OCI-LY1 (cell line): ENCODE data around the gene NEGR1.

Source experiments
- H2AFZ ChIP-seq: fragments of 200-600 bp; sonication (generic), shearing (Covaris generic); 2 replicates; pipeline ENCODE4 v1.6.0; 2014; ENCODE audit warnings: antibody characterized with exemption, mild to moderate bottlenecking, low read length
- H3F3A ChIP-seq: fragments of 200-600 bp; sonication (generic), shearing (Covaris generic); 2 replicates; pipeline ENCODE4 v1.6.0; 2014; ENCODE audit warnings: mild to moderate bottlenecking, antibody characterized with exemption, low read length, moderate library complexity; ENCODE audit not compliant: insufficient read depth
- H3K27ac ChIP-seq: fragments of 200-600 bp; sonication (generic); 2 replicates; pipeline ENCODE4 v1.5.1; 2014; ENCODE audit warnings: low read length, mixed run types, mild to moderate bottlenecking, low read depth; ENCODE audit not compliant: poor library complexity, severe bottlenecking
- H3K27me3 ChIP-seq: fragments of 200-600 bp; sonication (generic); 2 replicates; pipeline ENCODE4 v1.6.0; 2014; ENCODE audit warnings: antibody characterized with exemption, mild to moderate bottlenecking, low read length, moderate library complexity; ENCODE audit not compliant: insufficient read depth
- H3K36me3 ChIP-seq: fragments of 200-600 bp; sonication (generic); 2 replicates; pipeline ENCODE4 v1.6.1; 2014; ENCODE audit warnings: mild to moderate bottlenecking, antibody characterized with exemption, low read length, moderate library complexity, mixed read lengths; ENCODE audit not compliant: insufficient read depth
- H3K4me1 ChIP-seq: fragments of 200-600 bp; sonication (generic); 2 replicates; pipeline ENCODE4 v1.5.1; 2014; ENCODE audit warnings: mild to moderate bottlenecking, low read length, moderate library complexity; ENCODE audit not compliant: insufficient read depth, severe bottlenecking
- H3K4me2 ChIP-seq: fragments of 200-600 bp; sonication (generic), shearing (Covaris generic); 2 replicates; pipeline ENCODE4 v1.6.1; 2014; ENCODE audit warnings: low read length
- H3K4me3 ChIP-seq: fragments of 200-600 bp; sonication (generic); 2 replicates; pipeline ENCODE4 v1.5.1; 2014; ENCODE audit warnings: low read length, low read depth, mild to moderate bottlenecking, mixed read lengths; ENCODE audit not compliant: poor library complexity, severe bottlenecking
- H3K79me2 ChIP-seq: fragments of 200-600 bp; shearing (Covaris generic); 2 replicates; pipeline ENCODE4 v1.6.1; 2016; ENCODE audit warnings: mixed run types, low read length, mixed read lengths; ENCODE audit not compliant: insufficient read depth
- H3K9ac ChIP-seq: fragments of 200-600 bp; sonication (generic), shearing (Covaris generic); 2 replicates; pipeline ENCODE4 v1.6.1; 2014; ENCODE audit warnings: mild to moderate bottlenecking, low read length, mixed read lengths
- H3K9me2 ChIP-seq: fragments of 200-600 bp; sonication (generic), shearing (Covaris generic); 2 replicates; pipeline ENCODE4 v1.6.1; 2014; ENCODE audit warnings: low read depth, mild to moderate bottlenecking, low read length, mixed read lengths
- H3K9me3 ChIP-seq: fragments of 200-600 bp; shearing (Covaris generic); 2 replicates; pipeline ENCODE4 v1.6.1; 2014; ENCODE audit warnings: low read length, mixed read lengths
- H4K20me1 ChIP-seq: fragments of 200-600 bp; sonication (generic), shearing (Covaris generic); 2 replicates; pipeline ENCODE4 v1.6.0; 2016; ENCODE audit warnings: mild to moderate bottlenecking, low read length; ENCODE audit not compliant: insufficient read depth
- EZH2 ChIP-seq: fragments of 200-600 bp; sonication (generic), shearing (Covaris generic); IDR thresholded peaks from 2 replicates; pipeline ENCODE4 v1.8.0; 2017; ENCODE audit warnings: borderline replicate concordance, mixed run types, mild to moderate bottlenecking, antibody characterized with exemption, low read length, moderate library complexity, mixed read lengths
- TF ChIP-seq, protein P1 (sequence below): fragments of 200-600 bp; sonication (generic), shearing (Covaris generic); IDR thresholded peaks from 2 replicates; pipeline ENCODE4 v1.5.1; 2017; ENCODE audit warnings: mild to moderate bottlenecking, antibody characterized with exemption, low read length, moderate library complexity, mixed read lengths

Gene NEGR1

DNA sequence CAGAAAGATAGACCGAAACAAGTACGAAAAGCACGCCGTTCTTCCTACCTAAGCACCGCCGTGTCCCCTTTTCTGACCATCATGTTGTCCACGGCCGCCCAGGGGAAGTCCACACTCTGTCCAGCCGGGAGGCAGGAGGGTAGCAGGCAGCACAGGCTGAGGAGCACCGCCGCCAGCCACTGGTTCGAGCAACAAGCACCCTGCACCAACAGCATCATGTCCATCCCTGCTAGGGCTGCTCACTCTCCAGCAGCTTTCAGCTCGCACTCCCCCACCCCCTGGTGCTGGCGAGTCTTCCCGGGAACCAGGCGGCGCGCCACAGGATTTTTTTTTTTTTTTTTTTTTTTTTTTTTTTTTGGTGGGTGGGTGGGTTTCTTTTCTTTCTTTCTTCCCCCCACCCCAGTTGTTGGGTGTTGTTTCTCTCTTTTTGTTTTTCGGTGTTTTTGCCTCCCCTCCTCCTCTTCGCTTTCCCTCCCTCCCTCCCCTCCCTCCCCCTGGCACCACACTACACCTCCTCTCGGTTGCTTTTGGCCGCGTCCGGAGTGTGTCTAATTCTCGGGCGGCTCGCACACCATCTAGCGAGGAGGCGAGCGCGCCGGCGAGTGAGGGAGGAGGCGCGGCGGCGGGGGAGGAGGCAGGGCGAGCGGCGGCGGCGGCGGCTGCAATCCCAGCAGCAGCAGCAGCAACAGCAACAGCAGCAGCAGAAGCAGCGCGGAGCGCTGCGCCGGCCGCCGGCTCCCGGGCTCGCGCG is at the start of gene NEGR1:
TSS of gene NEGR1 (minus strand) at position 269 of the 751 bp plus-strand sequence.
- Histone ChIP-seq H3K4me2 (no peak within 1 kb of the TSS), H3F3A (no peaks in the 10 kb centered on the region), H3K27ac (no peak within 1 kb of the TSS), H3K36me3 (no peaks in the 10 kb centered on the region), H3K27me3 (no peaks in the 10 kb centered on the region), H2AFZ (no peak within 1 kb of the TSS), H3K9ac (no peak within 1 kb of the TSS), H3K9me2 (no peaks in the 10 kb centered on the region), H4K20me1 (no peaks in the 10 kb centered on the region), H3K4me1 (no peaks in the 10 kb centered on the region), H3K79me2 (no peaks in the 10 kb centered on the region), H3K9me3 (no peaks in the 10 kb centered on the region), H3K4me3 (no peak within 1 kb of the TSS)
- TF ChIP-seq, protein P1, sequence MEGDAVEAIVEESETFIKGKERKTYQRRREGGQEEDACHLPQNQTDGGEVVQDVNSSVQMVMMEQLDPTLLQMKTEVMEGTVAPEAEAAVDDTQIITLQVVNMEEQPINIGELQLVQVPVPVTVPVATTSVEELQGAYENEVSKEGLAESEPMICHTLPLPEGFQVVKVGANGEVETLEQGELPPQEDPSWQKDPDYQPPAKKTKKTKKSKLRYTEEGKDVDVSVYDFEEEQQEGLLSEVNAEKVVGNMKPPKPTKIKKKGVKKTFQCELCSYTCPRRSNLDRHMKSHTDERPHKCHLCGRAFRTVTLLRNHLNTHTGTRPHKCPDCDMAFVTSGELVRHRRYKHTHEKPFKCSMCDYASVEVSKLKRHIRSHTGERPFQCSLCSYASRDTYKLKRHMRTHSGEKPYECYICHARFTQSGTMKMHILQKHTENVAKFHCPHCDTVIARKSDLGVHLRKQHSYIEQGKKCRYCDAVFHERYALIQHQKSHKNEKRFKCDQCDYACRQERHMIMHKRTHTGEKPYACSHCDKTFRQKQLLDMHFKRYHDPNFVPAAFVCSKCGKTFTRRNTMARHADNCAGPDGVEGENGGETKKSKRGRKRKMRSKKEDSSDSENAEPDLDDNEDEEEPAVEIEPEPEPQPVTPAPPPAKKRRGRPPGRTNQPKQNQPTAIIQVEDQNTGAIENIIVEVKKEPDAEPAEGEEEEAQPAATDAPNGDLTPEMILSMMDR, result no peak
- TF ChIP-seq EZH2, result no peak

DNA sequence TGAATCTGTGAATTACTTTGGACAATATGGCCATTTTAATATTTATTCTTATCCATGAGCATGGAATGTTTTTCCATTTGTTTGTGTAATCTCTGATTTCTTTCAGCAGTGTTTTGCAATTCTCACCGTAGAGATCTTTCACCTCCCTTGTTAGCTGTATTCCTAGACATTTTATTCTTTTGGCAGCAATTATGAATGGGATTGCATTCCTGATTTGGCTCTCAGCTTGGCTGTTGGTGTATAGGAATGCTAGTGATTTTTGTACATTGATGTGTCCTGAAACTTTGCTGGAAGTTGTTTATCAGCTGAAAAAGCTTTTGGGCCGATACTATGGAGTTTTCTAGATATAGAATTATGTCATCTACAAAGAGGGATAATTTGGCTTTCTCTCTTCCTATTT is 44.2 kb upstream of the NEGR1 start:
- H2AFZ ChIP-seq, result no peak overlapping the region
- no peaks in the 10 kb centered on the region for H3K9me3 ChIP-seq
- no peak overlapping the region for H3K4me3 ChIP-seq
- TF ChIP-seq EZH2, result no peak
- TF ChIP-seq, protein P1, result no peak
- H3K4me1 ChIP-seq, result no peaks in the 10 kb centered on the region
- no peak overlapping the region for H3K9ac ChIP-seq
- H3F3A ChIP-seq, result no peaks in the 10 kb centered on the region
- H3K27me3 ChIP-seq, result no peaks in the 10 kb centered on the region
- no peaks in the 10 kb centered on the region for H4K20me1 ChIP-seq
- no peaks in the 10 kb centered on the region for H3K79me2 ChIP-seq
- H3K27ac ChIP-seq, result no peak overlapping the region
- no peaks in the 10 kb centered on the region for H3K9me2 ChIP-seq
- H3K4me2 ChIP-seq, result no peak overlapping the region
- no peaks in the 10 kb centered on the region for H3K36me3 ChIP-seq

DNA sequence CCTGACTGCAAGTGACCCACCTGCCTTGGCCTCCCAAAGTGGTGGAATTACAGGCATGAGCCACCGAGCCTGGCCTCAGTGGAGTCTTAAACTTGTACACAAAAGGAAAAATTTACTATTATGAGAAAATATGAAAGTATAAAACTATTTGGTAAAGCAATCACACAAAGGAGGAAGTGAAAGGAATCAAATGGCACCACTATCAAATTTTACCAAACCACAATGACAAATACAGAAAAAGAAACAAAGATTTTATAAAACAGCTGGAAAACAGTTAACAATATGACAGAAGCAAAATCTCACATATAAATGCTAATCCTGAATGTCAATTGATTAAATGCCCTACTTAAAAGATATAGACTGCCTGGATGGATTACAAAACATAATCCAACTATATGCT is 42.1 kb upstream of the NEGR1 start:
- no peaks in the 10 kb centered on the region for H3K9me3 ChIP-seq
- H3K4me1 ChIP-seq, result no peaks in the 10 kb centered on the region
- H3K4me2 ChIP-seq, result no peak overlapping the region
- no peaks in the 10 kb centered on the region for H4K20me1 ChIP-seq
- H3K79me2 ChIP-seq, result no peaks in the 10 kb centered on the region
- no peaks in the 10 kb centered on the region for H3F3A ChIP-seq
- no peaks in the 10 kb centered on the region for H3K27me3 ChIP-seq
- no peaks in the 10 kb centered on the region for H3K9me2 ChIP-seq
- H3K27ac ChIP-seq, result no peak overlapping the region
- TF ChIP-seq, protein P1, result no peak
- H3K4me3 ChIP-seq, result no peak overlapping the region
- no peak overlapping the region for H2AFZ ChIP-seq
- no peaks in the 10 kb centered on the region for H3K36me3 ChIP-seq
- no peak overlapping the region for H3K9ac ChIP-seq
